Heart left ventricle (tissue), 16 donors: ENCODE measurements around the gene ASPG. TPM values are rescaled to one million over a fixed set of nuclear protein-coding genes. Genes with fewer than 3 reads are reported as not detected.
A peak's percentile ranks its signal among the peaks of the same experiment; 100 is the strongest.

Experiments
- ATAC-seq, 4 donors: fragments of 200-7000 bp; cut with Tn5 transposase; one replicate each; pipeline ENCODE4 v1.9.1; 2020 to 2022; ENCODE audit warnings: moderate library complexity in 4 of 4, mild to moderate bottlenecking in 3 of 4, moderate number of reproducible peaks in 1 of 4
- DNase-seq, 5 donors: peaks; one replicate each; pipeline ENCODE4 v3.0.0-alpha.2; 2020
- H3K27ac ChIP-seq, 12 donors: fragments of 200-600 bp; sonication (generic) in 4 of 12; one replicate each; pipeline versions ENCODE4 v1.5.0 to v1.8.0; 2016 to 2022; ENCODE audit warnings: mild to moderate bottlenecking in 2 of 12
- H3K27me3 ChIP-seq, 9 donors: fragments of 200-600 bp; sonication (generic) in 2 of 9; one replicate each; pipeline versions ENCODE4 v1.5.1 to v1.8.0; 2016 to 2022; ENCODE audit warnings: mild to moderate bottlenecking in 3 of 9
- H3K36me3 ChIP-seq, 9 donors: fragments of 200-600 bp; sonication (generic) in 2 of 9; one replicate each; pipeline versions ENCODE4 v1.5.0 to v1.8.0; 2018 to 2022; ENCODE audit warnings: mild to moderate bottlenecking in 2 of 9
- H3K4me1 ChIP-seq, 12 donors: fragments of 200-600 bp; sonication (generic) in 4 of 12; one replicate each; pipeline versions ENCODE4 v1.5.0 to v1.8.0; 2016 to 2022; ENCODE audit warnings: mild to moderate bottlenecking in 3 of 12
- H3K4me3 ChIP-seq, 12 donors: fragments of 200-600 bp; sonication (generic) in 4 of 12; one replicate each; pipeline versions ENCODE4 v1.5.0 to v1.8.0; 2017 to 2022; ENCODE audit warnings: mild to moderate bottlenecking in 9 of 12, moderate library complexity in 4 of 12
- H3K9me3 ChIP-seq, 12 donors: fragments of 200-600 bp; sonication (generic) in 4 of 12; one replicate each; pipeline versions ENCODE4 v1.5.0 to v1.8.0; 2016 to 2022; ENCODE audit warnings: mild to moderate bottlenecking in 1 of 12
- CTCF ChIP-seq, 12 donors: fragments of 200-600 bp; sonication (generic) in 4 of 12; IDR thresholded peaks; one replicate each; pipeline versions ENCODE4 v1.5.0 to v1.8.0; 2018 to 2022; ENCODE audit warnings: antibody characterized with exemption in 12 of 12, mild to moderate bottlenecking in 5 of 12
- POLR2A ChIP-seq, 2 donors: fragments of 450-650 bp; IDR thresholded peaks; one replicate each; pipeline ENCODE4 v1.6.1; 2017; ENCODE audit warnings: antibody characterized with exemption in 2 of 2, mild to moderate bottlenecking in 2 of 2, moderate library complexity in 2 of 2
- WGBS, 4 donors: extraction: QIAGEN DNeasy Blood & Tissue Kit in 2 of 4; methylation state at CpG; one replicate each; pipeline versions ENCODE4 v1.1.5 to v1.1.7; 2013 to 2018; 5-methylcytosine and 5-hydroxymethylcytosine counted together
- intact Hi-C, 10 donors: fragments of 100-400 bp; cut with DNase I; formaldehyde crosslinking; loops; one replicate each; pipeline versions ENCODE4 v1.11.1 to v1.14.2; 2022
- polyA plus RNA-seq, 2 donors: library from polyadenylated mRNA; stranded (reverse); fragments of 200-250 nt; gene quantifications; one replicate each; pipeline ENCODE4 v1.2.3, GENCODE V29; 2013
- total RNA-seq, 9 donors: library from RNA; depleted of rRNA in 2 of 9; stranded (reverse); fragments of >200 nt in 2 of 9; fragmentation: NEBNext Ultra II Directional in 3 of 9; extraction: Animal tissue kit (Norgen Biotek cat#: 25700) in 3 of 9; gene quantifications; one replicate each; pipeline versions ENCODE4 v1.1.0 to v1.2.4, GENCODE V29; 2016 to 2023
- donor health status: ischemic (EF 13 %, LVEDD 7.1; RV severe dilation, severe dysfunction).
- donor health status: healthy with polysubstance abuse.
- donor health status: DM: no; HTN: yes; CAD: no.
- donor health status: DM: no; HTN: no; CAD: no.
- donor health status: ischemic (EF 25% LVEDD 6.9; RV normal size, moderate dysfunction).
- donor health status: ischemic (EF 25% LVEDD 5.7; RV mildly dilated, moderate dysfunction).
- donor health status: healthy.
- donor health status: DM: yes; HTN: yes; CAD: no.
- donor health status: ischemic (EF 35%, LVEDD 5.7; RV mildly dilated, moderate dysfunction).
- donor health status: nonischemic (EF 11% LVEDD 7.7; RV severe dilation, severe dysfunction).
- donor health status: DM: yes; HTN: yes; CAD: no.
- donor health status: PGD.
- donor health status: ischemic (EF 29% LVEDD 5.4; RV normal size, mild dysfunction).
- donor health status: nonischemic (EF 23%, LVEDD 6.1; RV moderate dilation, normal function).

The ASPG gene
- total and polyA plus RNA-seq, 11 donors = 3.2 to 54.6 (median 16.3) TPM

GRCh38 chr14:104144453-104144790 is 58.9 kb downstream of the ASPG start:
- intact Hi-C loops = loop anchor here in 4 of 10 donors (5.0 to 10.0 kb wide), 4 partner anchors 43 to 408 kb away; no protein-coding TSS in a partner anchor
- peak in 1 of 5 donors; percentile 5 for DNase-seq
- no peaks in the 10 kb centered on the region for H3K9me3 ChIP-seq
- peaks cover 0 to 53% (median 12%) of the 10 kb centered on the region in 12 donors for H3K4me1 ChIP-seq
- H3K36me3 ChIP-seq = no peaks in the 10 kb centered on the region
- H3K4me3 ChIP-seq = no peak overlapping the region
- 79 to 88% (median 86%) methylated on average over 4 of the region's 4 CpGs for WGBS, 4 donors
- no peak for TF ChIP-seq CTCF (IDR thresholded peaks at IDR 0.05)
- TF ChIP-seq POLR2A (IDR thresholded peaks at IDR 0.05) = no peak
- H3K27ac ChIP-seq = no peak overlapping the region
- ATAC-seq = no peak
- H3K27me3 ChIP-seq = peaks cover 0 to 8% (median 0%) of the 10 kb centered on the region in 9 donors

GRCh38 chr14:104144911-104145825 is 59.7 kb downstream of the ASPG start:
- Histone ChIP-seq H3K9me3 (no peaks in the 10 kb centered on the region), H3K27me3 (peaks cover 0 to under 1% (median 0%) of the 10 kb centered on the region in 9 donors), H3K4me3 (no peak overlapping the region), H3K4me1 (peaks cover 0 to 55% (median 14%) of the 10 kb centered on the region in 12 donors), H3K36me3 (no peaks in the 10 kb centered on the region), H3K27ac (no peak overlapping the region)
- 83 to 87% (median 86%) methylated on average over 34 to 37 of the region's 37 CpGs for WGBS, 4 donors
- intact Hi-C loops = loop anchor here in 4 of 10 donors (5.0 to 10.0 kb wide), 4 partner anchors 42 to 407 kb away; no protein-coding TSS in a partner anchor
- DNase-seq = peak in 4 of 5 donors; percentile 8 to 43 (median 26)
- no peak for ATAC-seq
- TF ChIP-seq CTCF (IDR thresholded peaks at IDR 0.05) (no peak), POLR2A (IDR thresholded peaks at IDR 0.05) (no peak)

GRCh38 chr14:104145826-104146601 is 60.5 kb downstream of the ASPG start:
- DNase-seq = peak in 3 of 5 donors; percentile 11 to 30 (median 19)
- H3K4me3 ChIP-seq = no peak overlapping the region
- H3K4me1 ChIP-seq = peaks cover 0 to 58% (median 18%) of the 10 kb centered on the region in 12 donors
- TF ChIP-seq CTCF (IDR thresholded peaks at IDR 0.05) = no peak
- TF ChIP-seq POLR2A (IDR thresholded peaks at IDR 0.05) = no peak
- no peak overlapping the region for H3K27ac ChIP-seq
- intact Hi-C loops = loop anchor here in 2 of 10 donors (10.0 kb wide), 2 partner anchors 79 to 149 kb away; no protein-coding TSS in a partner anchor
- no peaks in the 10 kb centered on the region for H3K9me3 ChIP-seq
- no peaks in the 10 kb centered on the region for H3K36me3 ChIP-seq
- 80 to 86% (median 81%) methylated on average over 13 to 15 of the region's 15 CpGs for WGBS, 4 donors
- no peaks in the 10 kb centered on the region for H3K27me3 ChIP-seq
- ATAC-seq = no peak
